Stimulated activated CD8-positive, alpha-beta memory T cell treated with anti-CD3 and anti-CD28 coated beads, Interleukin-7, amount 100 ng/mL, for 4 hours (primary cell): ENCODE measurements around the gene SPRY1.

Source experiments
- DNase-seq, 2 donors: peaks; one replicate each; pipeline ENCODE4 v3.0.0-alpha.2; 2020; ENCODE audit warnings: low read depth in 2 of 2

Gene SPRY1

GRCh38 chr4:123396307-123397143 lies at the start of gene SPRY1:
SPRY1 (plus strand) TSS chr4:123396795; CDS start chr4:123401592, 4,797 bp downstream.
- peak; percentile 69 to 70 for DNase-seq

- no peak for DNase-seq
Measured at GRCh38 chr4:123346951-123347350, 49.6 kb upstream of the SPRY1 start.

GRCh38 chr4:123348946-123349345 lies 47.6 kb upstream of the SPRY1 start:
- no peak for DNase-seq

- no peak for DNase-seq
Measured at GRCh38 chr4:123349421-123350190, 47.0 kb upstream of the SPRY1 start.

GRCh38 chr4:123350191-123350544 lies 46.4 kb upstream of the SPRY1 start:
- no peak for DNase-seq

- no peak for DNase-seq
Measured at GRCh38 chr4:123350726-123351125, 45.9 kb upstream of the SPRY1 start.

- DNase-seq: no peak
Measured at GRCh38 chr4:123351713-123352112, 44.9 kb upstream of the SPRY1 start.

GRCh38 chr4:123352240-123352945 lies 44.2 kb upstream of the SPRY1 start:
- no peak for DNase-seq

- no peak for DNase-seq
Measured at GRCh38 chr4:123352966-123353365, 43.6 kb upstream of the SPRY1 start.

- no peak for DNase-seq
Measured at GRCh38 chr4:123353656-123354055, 42.9 kb upstream of the SPRY1 start.

- DNase-seq: no peak
Measured at GRCh38 chr4:123354701-123355100, 41.9 kb upstream of the SPRY1 start.

GRCh38 chr4:123356921-123357320 lies 39.7 kb upstream of the SPRY1 start:
- no peak for DNase-seq

- no peak for DNase-seq
Measured at GRCh38 chr4:123359449-123360315, 36.9 kb upstream of the SPRY1 start.

- no peak for DNase-seq
Measured at GRCh38 chr4:123361195-123361861, 35.3 kb upstream of the SPRY1 start.

- DNase-seq: no peak
Measured at GRCh38 chr4:123362103-123362502, 34.5 kb upstream of the SPRY1 start.

- no peak for DNase-seq
Measured at GRCh38 chr4:123363729-123364128, 32.9 kb upstream of the SPRY1 start.

GRCh38 chr4:123364906-123365305 lies 31.7 kb upstream of the SPRY1 start:
- no peak for DNase-seq

- no peak for DNase-seq
Measured at GRCh38 chr4:123365412-123365811, 31.2 kb upstream of the SPRY1 start.

- DNase-seq: no peak
Measured at GRCh38 chr4:123366144-123366748, 30.3 kb upstream of the SPRY1 start.

GRCh38 chr4:123378794-123379193 lies 17.8 kb upstream of the SPRY1 start:
- DNase-seq: no peak
